H7 (cell line): ENCODE data around the gene ITSN1. TPM values are rescaled to one million over a fixed set of nuclear protein-coding genes. Genes with fewer than 3 reads are reported as not detected.
"Not testable (repeated sequence)": the region's sequence is repeated elsewhere in the genome, so short reads cannot be mapped to it uniquely, and the experiment has no call there.

Experiments
- DNase-seq: peaks from one replicate; pipeline ENCODE4 v3.0.0; 2012
- H3K27me3 ChIP-seq: 2 replicates; pipeline ENCODE4 v1.6.0; 2011; ENCODE audit warnings: mild to moderate bottlenecking, low read length; ENCODE audit not compliant: control insufficient read depth, insufficient read depth
- H3K36me3 ChIP-seq: replicated peaks from 2 replicates; pipeline ENCODE4 v1.5.1; 2011; ENCODE audit warnings: low read length; ENCODE audit not compliant: control insufficient read depth, insufficient read depth
- H3K4me3 ChIP-seq: 2 replicates; pipeline ENCODE4 v1.5.1; 2011; ENCODE audit warnings: low read depth, mild to moderate bottlenecking, control low read depth, low read length, moderate library complexity; ENCODE audit not compliant: insufficient read depth
- total RNA-seq: library from RNA; depleted of rRNA; stranded (reverse); fragments of >200 nt; shearing (Covaris generic); gene quantifications from 2 replicates; pipeline ENCODE4 v1.2.3, GENCODE V29; 2014

Gene ITSN1
- total RNA-seq, 1 experiment from 2014 or later, result 44.3 TPM

DNA sequence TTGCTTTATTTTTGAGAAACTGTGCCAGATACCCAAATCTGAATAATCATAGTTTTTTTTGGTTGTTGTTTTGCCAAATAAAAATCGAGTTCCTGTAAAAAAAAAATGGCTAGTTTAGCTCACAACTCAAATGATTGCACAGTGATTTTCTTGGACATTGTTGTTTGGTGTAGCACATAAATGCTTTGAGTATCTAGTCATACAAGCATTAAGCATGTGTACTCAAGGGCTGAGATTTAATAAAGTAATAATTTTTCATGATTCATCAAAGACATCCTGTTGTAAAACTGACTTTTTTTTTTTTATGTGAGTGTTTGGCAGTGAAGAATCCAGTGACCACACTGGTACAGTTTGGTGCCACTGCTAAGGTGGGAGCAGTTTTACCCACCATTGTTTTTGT is 18.8 kb downstream of the ITSN1 start:
- no peak for DNase-seq
- H3K4me3 ChIP-seq, result no peak overlapping the region

DNA sequence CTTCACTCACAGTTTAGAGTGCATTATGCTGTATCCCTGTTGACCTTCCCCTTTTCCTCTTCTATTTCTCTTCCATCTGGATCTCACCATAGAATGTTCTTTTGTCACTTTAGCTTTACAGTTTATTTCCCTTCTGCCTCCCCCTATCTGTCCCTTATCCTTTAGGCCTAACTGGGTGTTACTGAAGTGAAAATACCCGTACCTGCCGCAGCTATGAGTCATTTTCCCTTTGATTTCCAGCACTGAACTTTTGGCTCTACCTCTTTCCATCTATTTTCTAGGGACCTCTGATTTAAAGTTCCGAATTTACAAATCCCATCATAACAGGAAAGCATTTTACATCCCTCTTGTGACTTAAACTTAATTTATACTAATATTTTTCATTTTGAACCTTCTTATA is 19.7 kb downstream of the ITSN1 start:
- DNase-seq, result no peak
- no peaks in the 10 kb centered on the region for H3K36me3 ChIP-seq
- no peak overlapping the region for H3K4me3 ChIP-seq
- H3K27me3 ChIP-seq, result no peaks in the 10 kb centered on the region

More for the DNA sequence above, 18.8 kb downstream of the ITSN1 start:
- Histone ChIP-seq H3K27me3 (no peaks in the 10 kb centered on the region), H3K36me3 (no peaks in the 10 kb centered on the region)

- Histone ChIP-seq H3K4me3 (no peak overlapping the region), H3K27me3 (no peaks in the 10 kb centered on the region), H3K36me3 (no peaks in the 10 kb centered on the region)
- no peak for DNase-seq
Measured at GRCh38 chr21:33663241-33663640, 20.9 kb downstream of the ITSN1 start.

DNA sequence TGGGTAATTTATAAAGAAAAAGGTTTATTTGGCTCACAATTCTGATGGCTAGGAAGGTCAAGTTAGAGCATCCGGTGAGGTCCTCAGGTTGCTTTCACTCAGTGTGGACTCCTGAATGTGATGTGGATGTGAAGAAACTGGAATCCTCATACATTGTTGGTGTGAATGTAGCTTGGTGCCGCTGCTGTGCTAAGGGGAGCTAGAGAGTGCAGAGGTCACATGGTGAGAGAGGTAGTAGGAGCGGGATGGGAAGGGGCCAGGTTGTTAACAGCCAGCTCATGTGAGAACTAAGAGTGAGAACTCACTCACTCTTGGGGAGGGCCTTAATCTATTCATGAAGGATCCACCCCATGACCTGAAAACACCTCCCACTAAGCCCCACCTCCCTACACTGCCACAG is 21.8 kb downstream of the ITSN1 start:
- no peaks in the 10 kb centered on the region for H3K27me3 ChIP-seq
- no peaks in the 10 kb centered on the region for H3K36me3 ChIP-seq
- no peak for DNase-seq
- no peak overlapping the region for H3K4me3 ChIP-seq

DNA sequence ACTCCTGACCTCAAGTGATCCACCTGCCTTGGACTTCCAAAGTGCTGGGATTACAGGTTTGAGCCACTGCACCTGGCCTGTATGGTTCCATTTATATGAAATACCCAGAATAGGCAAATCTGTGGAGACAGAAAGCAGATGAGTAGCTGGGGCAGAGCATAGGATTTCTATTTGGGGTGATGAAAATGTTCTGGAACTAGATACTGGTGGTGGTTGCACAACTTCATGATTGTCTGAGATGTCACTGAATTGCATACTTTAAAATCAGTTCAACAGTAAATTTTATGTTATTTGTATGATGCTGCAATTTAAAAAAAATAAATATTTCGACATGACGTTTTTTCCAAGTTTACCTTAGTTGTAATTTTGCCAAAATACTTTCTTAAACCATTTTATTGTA is 23.9 kb downstream of the ITSN1 start:
- Histone ChIP-seq H3K4me3 (no peak overlapping the region), H3K27me3 (no peaks in the 10 kb centered on the region)

DNA sequence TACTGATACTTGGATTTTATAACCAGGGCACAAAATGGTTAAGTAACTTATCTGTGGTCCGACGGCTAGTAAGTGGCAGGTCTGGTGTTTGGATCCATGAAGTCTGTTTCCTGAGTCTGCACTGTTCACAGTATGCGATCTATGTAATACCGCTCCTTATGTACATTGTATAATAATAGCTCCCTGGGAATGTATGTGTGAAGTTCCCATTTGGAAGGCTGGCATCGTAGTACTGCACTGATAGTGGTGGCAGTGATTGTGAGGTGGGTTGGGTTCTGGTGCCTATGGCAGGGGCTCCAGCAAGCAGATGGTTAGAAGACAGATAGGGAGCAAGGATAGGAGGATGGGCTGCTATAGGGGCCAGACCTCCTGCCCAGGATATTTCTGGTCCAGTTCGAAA is 25.3 kb downstream of the ITSN1 start:
- no peaks in the 10 kb centered on the region for H3K36me3 ChIP-seq
- no peak overlapping the region for H3K4me3 ChIP-seq
- no peak for DNase-seq
- no peaks in the 10 kb centered on the region for H3K27me3 ChIP-seq

More for the DNA sequence above, 23.9 kb downstream of the ITSN1 start:
- no peak for DNase-seq
- no peaks in the 10 kb centered on the region for H3K36me3 ChIP-seq

DNA sequence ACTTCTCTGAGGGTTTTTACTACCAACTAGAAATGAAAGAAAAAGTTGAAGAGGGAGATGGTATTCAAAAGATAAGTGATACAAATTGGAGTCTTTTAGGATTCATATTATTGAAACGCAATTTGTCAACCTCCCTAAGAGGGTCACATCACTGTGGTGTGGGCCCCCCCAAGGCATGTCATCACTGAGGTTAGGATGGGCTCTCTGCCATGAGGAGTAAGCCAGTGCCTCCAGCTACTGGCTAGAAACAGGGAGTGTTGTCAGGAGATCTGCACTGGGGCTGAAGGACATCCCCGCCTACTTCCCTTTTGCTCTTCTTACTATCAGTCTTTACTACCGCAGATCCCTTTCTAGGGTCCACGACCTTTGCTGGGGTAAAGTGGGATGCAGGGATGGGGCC is 25.9 kb downstream of the ITSN1 start:
- DNase-seq, result no peak
- Histone ChIP-seq H3K27me3 (no peaks in the 10 kb centered on the region), H3K36me3 (no peaks in the 10 kb centered on the region), H3K4me3 (no peak overlapping the region)

DNA sequence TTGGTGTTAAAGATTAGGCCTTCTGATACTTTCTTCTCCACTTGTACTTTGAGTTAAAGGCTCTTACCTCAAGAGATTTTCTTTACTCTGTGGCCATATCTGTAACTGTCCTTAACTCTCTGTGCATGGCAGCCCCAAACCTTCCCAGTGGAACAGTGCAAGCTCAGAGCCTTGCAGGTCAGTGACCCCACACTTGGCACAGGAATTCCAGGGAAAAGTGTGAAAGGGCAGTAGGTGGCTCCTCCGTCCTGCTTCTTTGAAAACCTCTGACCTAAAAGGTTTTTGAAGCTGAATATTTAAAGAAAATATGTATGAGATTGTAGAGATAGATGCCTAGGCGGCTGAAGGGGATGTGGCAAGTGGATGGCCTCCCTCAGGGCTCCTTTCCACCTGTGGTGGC is 26.3 kb downstream of the ITSN1 start:
- DNase-seq, result no peak
- H3K36me3 ChIP-seq, result no peaks in the 10 kb centered on the region
- no peaks in the 10 kb centered on the region for H3K27me3 ChIP-seq
- no peak overlapping the region for H3K4me3 ChIP-seq

- Histone ChIP-seq H3K4me3 (no peak overlapping the region), H3K36me3 (no peaks in the 10 kb centered on the region), H3K27me3 (no peaks in the 10 kb centered on the region)
- no peak for DNase-seq
Measured at GRCh38 chr21:33670076-33670978, 28.0 kb downstream of the ITSN1 start.

- no peak for DNase-seq
- H3K36me3 ChIP-seq, result no peaks in the 10 kb centered on the region
- H3K4me3 ChIP-seq, result no peak overlapping the region
- H3K27me3 ChIP-seq, result no peaks in the 10 kb centered on the region
Measured at GRCh38 chr21:33673473-33673872, 31.2 kb downstream of the ITSN1 start.

DNA sequence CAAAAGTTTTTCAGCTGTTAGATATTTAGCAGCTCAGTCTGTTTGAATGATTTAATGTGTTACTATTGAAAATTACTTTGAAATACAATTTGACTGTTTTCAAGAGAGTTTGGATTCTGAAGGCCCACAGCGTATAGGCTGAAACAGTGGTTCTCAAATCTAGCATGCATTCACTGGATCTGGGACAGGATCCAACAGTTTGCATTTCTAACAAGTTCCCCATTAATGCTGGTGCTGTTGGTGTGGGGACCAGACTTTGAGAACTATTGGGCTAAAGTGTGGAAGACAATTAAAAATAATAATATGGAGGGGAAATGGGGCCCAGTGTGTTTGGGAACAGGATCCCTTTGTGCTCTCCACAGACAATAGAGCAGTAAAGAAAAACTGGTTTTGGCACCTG is 31.9 kb downstream of the ITSN1 start:
- no peak for DNase-seq
- Histone ChIP-seq H3K27me3 (no peaks in the 10 kb centered on the region), H3K4me3 (no peak overlapping the region), H3K36me3 (no peaks in the 10 kb centered on the region)

GRCh38 chr21:33676666-33677065 is 34.4 kb downstream of the ITSN1 start:
- not testable (repeated sequence) for H3K27me3 ChIP-seq, H3K4me3 ChIP-seq, H3K36me3 ChIP-seq, DNase-seq

GRCh38 chr21:33677450-33677849 is 35.1 kb downstream of the ITSN1 start:
- no peak for DNase-seq
- H3K36me3 ChIP-seq, result no peaks in the 10 kb centered on the region
- H3K27me3 ChIP-seq, result no peaks in the 10 kb centered on the region
- no peak overlapping the region for H3K4me3 ChIP-seq

DNA sequence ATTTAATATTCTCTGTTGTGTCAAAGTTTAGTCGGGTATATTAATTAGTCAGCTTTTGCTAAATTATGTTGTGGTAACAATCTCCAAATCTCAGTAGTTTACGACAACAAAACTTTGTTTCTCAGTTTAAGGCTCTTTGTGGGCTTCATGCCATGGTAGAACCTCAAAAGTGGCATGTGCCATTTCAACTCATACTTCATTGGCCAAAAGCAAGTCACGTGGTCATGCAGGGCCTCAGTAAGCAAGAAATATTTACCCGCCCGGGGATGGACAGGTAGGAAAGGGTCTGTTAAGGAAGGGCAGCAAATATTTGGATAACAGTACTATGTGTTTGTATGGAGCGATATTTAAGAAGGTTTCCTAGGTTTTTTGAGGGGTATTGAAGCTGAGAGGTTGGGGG is 38.6 kb downstream of the ITSN1 start:
- H3K4me3 ChIP-seq, result no peak overlapping the region
- no peaks in the 10 kb centered on the region for H3K36me3 ChIP-seq
- no peak for DNase-seq
- H3K27me3 ChIP-seq, result no peaks in the 10 kb centered on the region

GRCh38 chr21:33682992-33683627 is 40.8 kb downstream of the ITSN1 start:
- H3K27me3 ChIP-seq, result no peaks in the 10 kb centered on the region
- no peaks in the 10 kb centered on the region for H3K36me3 ChIP-seq
- no peak for DNase-seq
- H3K4me3 ChIP-seq, result no peak overlapping the region
